ENCODE results near the gene SKI. TPM values are rescaled to one million over a fixed set of nuclear protein-coding genes. Genes with fewer than 3 reads are reported as not detected.
A peak's percentile ranks its signal among the peaks of the same experiment; 100 is the strongest.

SKI gene
- total RNA-seq, 2 donors from 2014 or later = 65.4 to 79.2 TPM

DNA sequence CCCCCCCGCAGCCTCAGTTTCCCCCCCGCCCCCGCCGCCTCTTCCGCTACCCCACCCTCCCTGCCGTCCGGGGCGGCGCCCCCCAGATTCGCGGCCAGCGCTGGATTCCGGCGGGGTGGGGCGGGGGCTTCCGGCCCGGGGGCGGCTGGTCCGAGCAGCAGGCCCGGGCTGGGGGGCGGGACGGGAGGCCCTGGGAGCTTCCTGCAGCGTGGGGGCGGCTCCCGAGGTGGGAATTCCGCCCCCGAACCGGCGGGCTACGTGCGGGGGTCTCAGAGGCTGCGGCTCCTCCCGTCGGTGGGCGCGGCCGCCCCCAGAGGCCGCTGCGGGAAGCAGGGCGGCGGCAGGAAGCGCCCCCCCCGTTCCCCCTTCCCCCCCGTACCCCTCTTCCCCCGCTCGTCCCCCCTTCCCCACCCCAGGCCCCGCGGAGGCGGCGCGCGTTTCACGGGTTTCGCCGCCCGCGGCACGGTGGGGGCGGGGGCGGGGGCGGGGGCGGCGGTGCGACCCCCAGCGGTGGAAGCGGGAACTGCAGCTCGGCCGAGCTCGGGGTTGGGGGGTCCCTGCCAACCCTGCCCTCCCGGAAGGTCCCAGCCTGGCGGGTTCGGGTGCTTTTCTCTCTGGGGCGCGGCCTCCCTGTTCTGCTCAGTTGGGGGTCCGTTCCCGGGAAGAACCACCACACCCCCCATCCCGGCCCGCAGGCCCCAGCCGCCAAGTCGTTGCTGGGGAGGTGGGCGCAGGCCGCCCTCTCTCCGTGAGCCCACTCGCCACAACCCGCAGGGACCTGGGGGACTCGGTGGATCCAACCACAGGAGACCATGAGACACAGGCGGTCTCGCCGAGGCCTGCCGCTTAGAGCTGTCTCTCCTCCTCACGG, 86.9 kb downstream of the SKI start:
- no peaks in the 10 kb centered on the region for H3K36me3 Mint-ChIP-seq (ENCODE audit: low read depth)
- Histone ChIP-seq H3K27ac (ENCODE audit: low read depth, low read length) (peak overlapping the region; percentile 60), H3K4me3 (ENCODE audit: low read length) (no peak overlapping the region), H3K4me1 (ENCODE audit: control insufficient read depth, insufficient read depth, low read length) (peaks cover 8% of the 10 kb centered on the region), H3K9ac (ENCODE audit: extremely low read depth, low read length, poor library complexity, severe bottlenecking) (peak overlapping the region; percentile 73), H3K9me3 (ENCODE audit: control insufficient read depth, low read length) (no peaks in the 10 kb centered on the region), H3K36me3 (ENCODE audit: control insufficient read depth, insufficient read depth, low read length) (no peaks in the 10 kb centered on the region), H3K27me3 (ENCODE audit: control insufficient read depth, insufficient read depth, low read length, poor library complexity, severe bottlenecking) (no peaks in the 10 kb centered on the region)
- no peaks in the 10 kb centered on the region for H3K27me3 Mint-ChIP-seq (ENCODE audit: insufficient read depth)
- peak overlapping the region; percentile 46 for H3K4me3 Mint-ChIP-seq
- no peak overlapping the region for H3K27ac Mint-ChIP-seq
- DNase-seq = peak; percentile 84
- TF ChIP-seq CTCF (conservative IDR thresholded peaks at IDR 0.05) = peak; percentile 98
- peaks cover 3% of the 10 kb centered on the region for H3K4me1 Mint-ChIP-seq
- no peaks in the 10 kb centered on the region for H3K9me3 Mint-ChIP-seq
- 18 to 69% methylated on average over 11 to 77 of the region's 91 CpGs for WGBS, 2 experiments (ENCODE audit: insufficient coverage in 1 of 2, insufficient read length in 1 of 2)

DNA sequence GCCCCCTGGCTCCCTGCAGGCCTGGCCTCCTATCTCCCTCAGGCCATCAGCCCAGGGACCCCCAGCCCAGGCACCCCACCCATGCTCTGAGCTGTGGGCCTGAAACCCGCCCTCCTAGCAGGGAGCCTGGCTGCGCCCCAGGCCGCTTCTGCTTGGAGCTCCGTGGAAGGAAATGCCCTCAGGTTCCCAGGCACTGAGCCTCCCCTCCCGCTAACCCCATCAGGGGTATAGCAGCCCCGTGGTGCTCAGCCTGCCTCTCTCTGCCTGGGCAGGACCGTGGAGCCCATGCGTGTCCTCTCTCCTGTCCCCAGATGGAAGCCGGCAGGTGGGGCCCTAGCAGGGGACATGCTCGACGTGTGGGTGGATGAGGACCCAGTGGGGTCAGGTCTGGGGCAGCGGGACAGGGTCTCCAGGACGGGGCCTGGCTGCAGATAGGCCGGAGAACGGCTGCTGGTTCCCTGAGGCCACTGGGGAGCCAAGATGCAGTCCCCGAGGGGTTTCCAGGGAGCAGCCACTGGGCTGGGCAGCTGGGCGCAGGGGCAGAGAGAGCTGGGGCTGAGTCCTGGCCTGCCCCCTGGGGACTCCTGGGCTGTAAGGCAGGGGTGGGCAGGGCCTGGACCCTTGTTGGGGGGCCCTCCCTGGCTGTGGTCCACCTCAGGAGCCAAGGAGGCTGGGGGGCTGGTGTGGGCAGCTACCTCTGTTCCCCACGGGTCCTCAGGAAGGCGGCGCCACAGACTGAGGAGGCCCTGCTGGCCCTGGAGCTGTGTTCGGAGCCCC, 87.7 kb downstream of the SKI start:
- no peak overlapping the region for H3K4me3 ChIP-seq (ENCODE audit: low read length)
- no peaks in the 10 kb centered on the region for H3K36me3 Mint-ChIP-seq (ENCODE audit: low read depth)
- no peak for TF ChIP-seq CTCF (conservative IDR thresholded peaks at IDR 0.05)
- peak overlapping the region; percentile 49 for H3K27ac ChIP-seq (ENCODE audit: low read depth, low read length)
- WGBS, 2 experiments (ENCODE audit: insufficient coverage in 1 of 2, insufficient read length in 1 of 2) = 83 to 93% methylated on average over 8 to 21 of the region's 21 CpGs
- H3K27ac Mint-ChIP-seq = peak overlapping the region; percentile 64
- peak; percentile 68 for DNase-seq
- H3K9me3 Mint-ChIP-seq = no peaks in the 10 kb centered on the region
- H3K9me3 ChIP-seq (ENCODE audit: control insufficient read depth, low read length) = no peaks in the 10 kb centered on the region
- H3K27me3 Mint-ChIP-seq (ENCODE audit: insufficient read depth) = no peaks in the 10 kb centered on the region
- H3K27me3 ChIP-seq (ENCODE audit: control insufficient read depth, insufficient read depth, low read length, poor library complexity, severe bottlenecking) = no peaks in the 10 kb centered on the region
- H3K9ac ChIP-seq (ENCODE audit: extremely low read depth, low read length, poor library complexity, severe bottlenecking) = no peak overlapping the region
- peak overlapping the region; percentile 42 for H3K4me3 Mint-ChIP-seq
- no peaks in the 10 kb centered on the region for H3K36me3 ChIP-seq (ENCODE audit: control insufficient read depth, insufficient read depth, low read length)
- H3K4me1 Mint-ChIP-seq = peaks cover 3% of the 10 kb centered on the region
- peaks cover 8% of the 10 kb centered on the region for H3K4me1 ChIP-seq (ENCODE audit: control insufficient read depth, insufficient read depth, low read length)

GRCh38 chr1:2316451-2316961, 88.4 kb downstream of the SKI start:
- H3K9me3 Mint-ChIP-seq = no peaks in the 10 kb centered on the region
- H3K27me3 Mint-ChIP-seq (ENCODE audit: insufficient read depth) = no peaks in the 10 kb centered on the region
- H3K9me3 ChIP-seq (ENCODE audit: control insufficient read depth, low read length) = no peaks in the 10 kb centered on the region
- no peak overlapping the region for H3K9ac ChIP-seq (ENCODE audit: extremely low read depth, low read length, poor library complexity, severe bottlenecking)
- H3K4me3 ChIP-seq (ENCODE audit: low read length) = no peak overlapping the region
- H3K4me1 ChIP-seq (ENCODE audit: control insufficient read depth, insufficient read depth, low read length) = peaks cover 6% of the 10 kb centered on the region
- H3K27ac Mint-ChIP-seq = peak overlapping the region; percentile 64
- no peak for TF ChIP-seq CTCF (conservative IDR thresholded peaks at IDR 0.05)
- H3K27me3 ChIP-seq (ENCODE audit: control insufficient read depth, insufficient read depth, low read length, poor library complexity, severe bottlenecking) = no peaks in the 10 kb centered on the region
- WGBS, 2 experiments (ENCODE audit: insufficient coverage in 1 of 2, insufficient read length in 1 of 2) = 88 to 94% methylated on average over 7 to 16 of the region's 16 CpGs
- no peak for DNase-seq
- peak overlapping the region; percentile 60 for H3K27ac ChIP-seq (ENCODE audit: low read depth, low read length)
- no peak overlapping the region for H3K4me3 Mint-ChIP-seq
- no peaks in the 10 kb centered on the region for H3K36me3 ChIP-seq (ENCODE audit: control insufficient read depth, insufficient read depth, low read length)
- H3K36me3 Mint-ChIP-seq (ENCODE audit: low read depth) = no peaks in the 10 kb centered on the region
- peaks cover 3% of the 10 kb centered on the region for H3K4me1 Mint-ChIP-seq

All from endodermal cell (in vitro differentiated cells).